GM18520 (cell line): Measurements from ENCODE around the gene ICOSLG.
A peak's percentile ranks its signal among the peaks of the same experiment; 100 is the strongest.
"Not testable (repeated sequence)": the region's sequence is repeated elsewhere in the genome, so short reads cannot be mapped to it uniquely, and the experiment has no call there.

Experiments used
- ATAC-seq: cut with Tn5 transposase; IDR thresholded peaks from one replicate; pipeline ENCODE4 v1.9.1; 2021; ENCODE audit not compliant: unreplicated experiment

The ICOSLG gene

DNA sequence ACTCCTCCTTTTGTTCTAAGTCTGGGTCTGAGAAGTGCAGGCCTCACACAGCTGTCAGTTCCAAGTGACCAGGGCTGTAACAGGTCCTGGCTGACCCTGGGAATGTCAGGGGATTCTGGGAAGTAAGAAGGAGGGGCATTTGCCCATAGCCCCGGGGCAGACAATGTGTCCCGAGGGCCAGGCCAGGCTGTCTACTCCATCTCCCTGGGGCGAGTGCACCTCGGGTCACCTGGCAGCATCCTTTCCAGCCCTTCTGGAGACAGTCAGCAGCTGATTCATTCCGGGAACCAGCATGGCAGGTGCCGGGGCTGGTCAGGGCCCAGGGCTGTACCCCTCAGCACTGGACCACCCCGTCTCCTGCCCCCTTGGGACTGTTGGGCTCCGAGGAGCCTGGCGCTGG lies 13.1 kb downstream of the ICOSLG start:
- not testable (repeated sequence) for ATAC-seq

DNA sequence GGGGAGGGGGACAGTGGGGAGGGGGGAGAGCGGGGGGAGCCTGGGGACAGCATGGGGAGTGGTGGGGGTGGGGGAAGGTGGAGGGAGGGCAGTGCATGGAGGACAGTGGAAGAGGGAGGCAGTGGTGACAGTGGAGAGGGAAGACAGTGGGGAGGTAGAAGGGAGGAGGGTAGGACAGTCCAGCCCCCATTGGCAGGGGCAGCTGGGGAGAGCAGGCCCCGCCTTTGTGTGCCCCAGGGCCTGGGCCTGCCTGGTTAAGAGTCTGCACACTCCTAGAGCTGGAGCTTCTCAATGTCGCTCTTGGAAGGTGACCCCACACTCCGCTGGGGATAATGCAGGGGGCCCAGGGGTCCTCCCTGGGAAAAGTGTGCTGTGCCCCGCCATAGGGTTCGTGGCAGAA lies 15.1 kb downstream of the ICOSLG start:
- not testable (repeated sequence) for ATAC-seq

DNA sequence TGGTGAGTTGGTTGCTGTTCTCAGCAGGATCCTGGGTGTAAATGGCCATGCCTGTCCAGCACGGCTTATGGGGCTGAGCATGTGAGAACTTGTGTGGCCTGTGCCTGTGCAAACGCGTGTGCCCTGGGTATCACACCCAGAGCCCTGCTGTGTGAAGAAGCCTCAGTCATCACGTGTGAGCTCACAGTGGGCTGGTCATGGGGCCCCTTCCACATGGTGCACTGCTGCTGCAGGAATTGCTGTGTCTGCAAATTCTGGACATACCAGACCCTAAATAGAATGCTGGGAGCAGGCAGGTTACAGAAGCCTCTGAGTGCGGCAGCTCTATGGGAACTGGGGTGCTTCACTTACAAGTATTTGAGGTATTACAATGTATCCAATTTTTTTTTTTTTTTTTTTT lies 17.4 kb downstream of the ICOSLG start:
- not testable (repeated sequence) for ATAC-seq

DNA sequence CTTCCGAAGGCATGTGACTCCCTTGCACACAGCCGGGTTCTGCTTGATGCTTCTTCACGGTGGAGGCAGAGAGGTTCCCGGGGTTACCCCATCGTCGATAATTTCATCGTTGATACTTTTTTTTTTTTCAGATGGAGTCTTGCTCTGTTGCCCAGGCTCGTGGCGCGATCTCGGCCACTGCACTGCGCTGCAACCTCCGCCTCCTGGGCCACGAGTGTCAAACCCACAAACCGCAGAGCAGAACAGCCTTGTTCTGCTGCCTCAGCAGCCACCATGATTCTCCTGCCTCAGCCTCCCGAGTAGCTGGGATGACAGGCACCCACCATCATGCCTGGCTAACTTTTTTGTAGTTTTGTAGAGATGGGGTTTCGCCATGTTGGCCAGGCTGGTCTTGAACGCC lies 20.1 kb downstream of the ICOSLG start:
- not testable (repeated sequence) for ATAC-seq

DNA sequence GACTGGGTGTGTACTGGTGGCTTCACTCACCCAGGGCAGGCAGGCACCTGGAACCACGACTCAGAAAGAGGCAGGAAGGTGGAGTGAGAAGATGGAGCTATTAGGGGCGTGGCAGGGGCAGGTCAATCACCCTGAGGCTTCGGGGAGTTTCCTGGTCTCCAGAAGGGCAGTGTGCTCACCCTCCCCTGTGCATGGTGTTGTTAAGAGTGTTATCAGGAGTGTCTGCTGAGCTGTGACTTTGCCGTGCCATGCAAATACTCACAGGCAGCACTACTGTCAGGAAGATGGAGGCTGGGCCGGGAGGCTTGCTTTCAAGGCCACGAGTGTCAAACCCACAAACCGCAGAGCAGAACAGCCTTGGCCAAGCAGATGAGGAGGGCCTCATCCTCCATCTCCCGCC lies 22.3 kb downstream of the ICOSLG start:
- ATAC-seq: not testable (repeated sequence)

DNA sequence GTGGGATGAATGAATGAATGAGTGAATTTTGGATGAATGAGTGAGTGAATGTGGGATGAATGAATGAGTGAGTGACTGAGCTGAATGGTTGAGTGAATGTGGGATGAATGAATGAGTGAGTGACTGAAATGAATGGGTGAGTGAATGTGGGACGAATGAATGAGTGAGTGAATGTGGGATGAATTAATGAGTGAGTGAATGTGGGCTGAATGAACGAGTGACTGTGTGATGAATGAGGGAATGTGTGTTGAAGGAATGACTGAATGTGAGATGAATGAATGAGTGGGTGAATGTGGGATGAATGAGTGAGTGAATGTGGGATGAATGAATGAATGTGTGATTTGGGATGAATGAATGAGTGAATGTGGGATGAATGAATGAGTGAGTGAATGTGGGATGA lies 28.8 kb downstream of the ICOSLG start:
- not testable (repeated sequence) for ATAC-seq

DNA sequence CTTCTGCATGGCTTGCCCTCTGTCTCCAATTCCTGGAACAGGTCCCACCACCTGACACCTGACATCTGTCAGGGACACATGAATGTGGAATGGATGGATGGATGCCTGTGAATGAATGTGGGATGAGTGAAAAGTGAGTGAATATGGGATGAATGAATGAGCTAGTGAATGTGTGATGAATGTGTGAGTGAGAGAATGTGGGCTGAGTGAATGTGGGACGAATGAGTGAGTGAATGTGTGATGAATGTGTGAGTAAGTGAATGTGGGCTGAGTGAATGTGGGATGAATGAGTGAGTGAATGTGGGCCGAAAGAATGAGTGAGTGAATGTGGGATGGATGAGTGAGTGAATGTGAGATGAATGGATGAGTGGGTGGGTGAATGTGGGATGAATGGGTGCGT lies 29.2 kb downstream of the ICOSLG start:
- not testable (repeated sequence) for ATAC-seq

DNA sequence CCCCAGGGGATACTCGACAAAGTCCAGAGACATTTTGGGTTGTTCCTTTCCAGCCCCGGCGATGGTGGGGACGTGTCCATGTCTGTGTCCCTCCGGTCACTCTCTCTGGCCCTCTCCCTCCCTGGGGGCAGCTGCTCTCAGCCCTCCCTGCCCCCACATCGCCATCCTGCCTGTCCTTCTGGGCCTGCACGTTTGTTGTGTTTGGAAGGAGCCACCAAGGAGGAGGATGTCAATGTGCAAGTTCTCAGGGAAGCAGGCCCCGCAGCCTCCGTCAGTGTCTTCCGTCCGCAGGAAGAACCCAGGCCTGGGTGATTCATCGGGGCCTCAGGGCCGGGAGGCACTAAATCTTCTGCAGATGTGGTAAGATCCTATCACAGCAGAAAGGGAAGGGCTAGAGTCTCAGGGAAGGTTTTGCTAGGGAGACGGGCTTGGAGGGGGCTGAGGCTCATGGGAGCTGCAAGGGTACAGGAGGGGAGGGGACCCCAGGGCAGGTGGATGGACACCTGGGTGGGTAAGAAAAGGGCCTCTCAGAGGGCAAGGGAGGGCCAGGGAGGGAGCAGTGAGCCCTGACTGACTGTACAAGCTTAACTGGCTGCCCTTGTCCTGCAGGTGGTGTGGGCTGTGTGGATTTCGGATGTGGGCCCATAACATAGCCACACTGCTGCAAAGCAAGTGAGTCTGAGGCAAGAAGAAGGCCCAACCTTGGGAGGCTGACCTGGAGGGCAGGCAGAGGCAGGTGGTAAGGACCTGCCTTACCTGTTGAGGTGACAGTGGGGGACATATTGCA lies 32.7 kb downstream of the ICOSLG start:
- ATAC-seq: not testable (repeated sequence)

DNA sequence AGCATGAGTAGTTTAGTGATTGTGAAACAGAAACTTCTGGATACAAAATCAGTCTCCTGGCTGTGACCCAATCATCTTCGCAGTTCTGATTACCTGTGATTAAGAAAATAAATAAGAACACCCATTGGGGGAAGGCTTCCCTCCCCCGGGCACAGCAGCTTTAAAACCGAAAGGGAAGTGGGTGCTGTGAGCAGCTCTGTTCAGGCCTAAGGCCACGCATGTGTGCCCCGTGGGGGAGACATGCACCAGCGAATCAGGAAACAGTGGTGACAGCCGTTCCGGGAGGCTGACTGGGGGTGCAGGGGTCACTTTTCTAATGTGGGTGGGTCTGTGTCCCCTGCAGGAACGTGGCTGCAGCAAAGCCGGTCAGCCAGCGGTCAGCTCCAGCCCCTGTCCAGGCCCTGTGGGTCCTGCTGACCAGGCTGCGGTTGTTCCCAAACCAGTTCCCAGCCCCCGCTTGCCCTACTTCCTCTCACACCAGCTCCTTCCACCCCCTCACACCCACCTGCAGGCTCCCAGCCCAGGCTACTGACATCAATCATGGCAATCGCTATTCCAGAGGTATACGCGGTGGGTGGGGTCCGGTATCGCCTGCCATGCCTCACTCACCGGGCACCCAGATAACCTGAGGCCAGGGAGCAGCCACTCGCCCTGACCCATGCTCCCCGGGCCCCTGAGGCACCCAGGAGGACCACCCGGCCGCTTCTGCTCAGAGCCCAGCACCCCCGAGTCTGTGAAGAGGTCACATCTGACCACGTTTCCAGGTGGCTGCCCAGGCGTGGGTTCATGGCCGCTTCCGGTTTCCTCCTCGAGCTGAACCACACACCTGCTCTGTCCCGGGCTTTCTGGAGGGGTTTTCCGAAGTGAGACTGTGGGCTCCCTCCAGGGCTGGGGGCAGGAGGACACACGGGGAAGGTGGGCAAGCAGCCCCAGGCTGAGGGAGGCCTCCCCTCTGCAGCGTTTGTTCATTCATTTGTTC lies 33.8 kb downstream of the ICOSLG start:
- ATAC-seq: peak; percentile 65

DNA sequence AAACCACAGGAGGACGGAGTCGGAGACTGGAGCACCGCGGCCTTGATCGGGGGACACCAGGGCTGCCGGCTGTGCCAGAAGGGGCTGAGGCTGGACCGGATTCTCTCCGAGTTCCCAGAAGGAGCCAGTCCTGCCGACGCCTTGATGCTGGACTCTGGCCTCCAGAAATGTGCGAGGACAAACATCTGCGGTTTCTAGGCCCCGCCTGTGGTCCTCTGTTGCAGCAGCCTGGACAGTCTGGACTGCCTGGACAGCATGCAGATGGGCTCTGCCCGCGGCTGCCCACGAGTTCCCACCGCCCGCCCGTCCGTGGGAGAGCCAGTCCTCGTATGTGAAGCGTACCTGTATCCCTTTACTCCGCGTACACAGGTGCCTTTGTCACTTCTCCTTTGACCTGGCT lies 34.6 kb downstream of the ICOSLG start:
- not testable (repeated sequence) for ATAC-seq

DNA sequence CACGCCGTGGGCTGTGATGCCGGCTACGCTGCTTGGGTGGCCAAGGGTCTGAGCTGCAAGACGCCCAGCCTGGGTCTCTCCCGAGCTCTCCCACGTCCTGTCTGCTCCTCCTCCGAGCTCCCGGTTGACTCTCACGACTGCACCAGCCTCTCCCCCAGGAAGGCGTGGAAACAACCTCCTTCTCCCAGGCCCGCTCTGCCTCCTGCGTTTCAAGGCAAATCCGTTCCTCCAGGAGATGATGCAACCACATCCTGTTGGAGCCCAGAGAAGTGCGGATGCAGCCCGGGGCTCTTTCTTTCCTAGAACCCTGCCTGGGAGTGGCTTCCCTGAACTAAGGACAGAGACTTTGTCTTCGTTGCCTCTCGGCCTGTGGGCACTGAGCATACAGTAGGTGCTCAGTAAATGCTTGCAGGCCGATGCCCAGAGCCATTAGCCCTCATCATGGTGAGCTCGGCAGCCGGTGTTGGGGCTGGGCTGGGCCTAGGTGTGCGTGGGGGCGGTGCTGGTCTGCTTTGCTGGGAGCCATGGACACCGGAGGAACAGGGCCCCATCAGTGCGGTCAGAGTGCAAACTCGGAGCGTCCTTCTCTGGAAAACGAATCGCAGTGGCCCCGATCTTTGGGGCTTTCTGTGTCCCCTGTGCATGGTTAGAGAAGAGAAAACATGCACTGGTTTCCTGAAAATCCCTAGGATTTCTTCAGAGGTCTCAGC lies 38.0 kb downstream of the ICOSLG start:
- ATAC-seq: not testable (repeated sequence)

DNA sequence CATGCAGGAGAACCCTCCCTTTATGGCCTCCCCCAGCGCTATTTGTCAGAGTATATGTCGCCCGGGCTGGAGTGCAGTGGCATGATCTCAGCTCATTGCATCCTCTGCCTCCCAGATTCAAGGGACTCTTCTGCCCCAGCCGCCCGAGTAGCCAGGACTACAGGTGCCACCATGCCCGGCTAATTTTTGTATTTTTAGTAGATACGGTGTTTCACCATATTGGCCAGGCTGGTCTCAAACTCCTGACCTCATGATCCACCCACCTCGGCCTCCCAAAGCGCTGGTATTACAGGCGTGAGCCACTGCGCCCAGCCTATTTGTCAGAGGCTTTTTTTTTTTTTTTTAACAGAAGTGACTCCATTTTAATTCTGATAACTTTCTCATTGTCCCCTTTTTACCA lies 40.7 kb downstream of the ICOSLG start:
- ATAC-seq: not testable (repeated sequence)

DNA sequence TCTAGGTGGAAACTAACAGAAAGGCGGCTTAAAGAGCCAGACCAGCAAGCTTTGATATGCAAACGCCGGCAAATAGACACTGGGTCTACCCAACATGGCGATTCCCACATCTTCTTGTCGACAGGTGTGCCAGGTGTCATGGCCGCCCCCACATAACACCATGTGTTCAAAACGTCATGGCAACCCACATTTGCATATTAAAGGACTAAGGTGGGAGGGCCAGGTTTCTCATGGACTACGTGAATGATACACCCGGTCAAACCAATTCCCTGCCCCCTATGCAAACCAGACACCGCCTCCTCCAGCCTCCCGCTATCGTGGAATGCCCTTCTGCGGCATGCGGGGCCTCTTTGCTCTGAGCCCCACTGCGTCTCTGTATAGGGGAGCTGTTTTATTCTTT lies 41.3 kb downstream of the ICOSLG start:
- no peak for ATAC-seq

DNA sequence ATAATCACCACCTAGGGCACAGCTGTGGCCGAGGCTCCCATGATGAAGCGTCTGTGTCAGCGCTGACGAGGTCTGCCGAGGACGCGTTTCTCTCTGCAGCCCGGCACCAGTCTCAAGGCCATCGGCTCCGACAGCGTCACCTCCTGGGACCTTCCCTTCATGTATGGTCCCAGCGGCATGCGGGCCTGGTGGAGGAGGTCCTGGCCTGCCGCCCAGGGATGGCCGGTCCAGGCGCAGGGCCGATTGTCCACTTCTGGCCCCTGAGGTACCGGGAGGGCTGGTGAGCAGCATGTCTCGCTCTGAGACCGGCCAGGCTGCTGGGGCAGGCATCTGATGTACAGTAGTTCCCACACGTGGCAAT lies 43.6 kb downstream of the ICOSLG start:
- not testable (repeated sequence) for ATAC-seq

DNA sequence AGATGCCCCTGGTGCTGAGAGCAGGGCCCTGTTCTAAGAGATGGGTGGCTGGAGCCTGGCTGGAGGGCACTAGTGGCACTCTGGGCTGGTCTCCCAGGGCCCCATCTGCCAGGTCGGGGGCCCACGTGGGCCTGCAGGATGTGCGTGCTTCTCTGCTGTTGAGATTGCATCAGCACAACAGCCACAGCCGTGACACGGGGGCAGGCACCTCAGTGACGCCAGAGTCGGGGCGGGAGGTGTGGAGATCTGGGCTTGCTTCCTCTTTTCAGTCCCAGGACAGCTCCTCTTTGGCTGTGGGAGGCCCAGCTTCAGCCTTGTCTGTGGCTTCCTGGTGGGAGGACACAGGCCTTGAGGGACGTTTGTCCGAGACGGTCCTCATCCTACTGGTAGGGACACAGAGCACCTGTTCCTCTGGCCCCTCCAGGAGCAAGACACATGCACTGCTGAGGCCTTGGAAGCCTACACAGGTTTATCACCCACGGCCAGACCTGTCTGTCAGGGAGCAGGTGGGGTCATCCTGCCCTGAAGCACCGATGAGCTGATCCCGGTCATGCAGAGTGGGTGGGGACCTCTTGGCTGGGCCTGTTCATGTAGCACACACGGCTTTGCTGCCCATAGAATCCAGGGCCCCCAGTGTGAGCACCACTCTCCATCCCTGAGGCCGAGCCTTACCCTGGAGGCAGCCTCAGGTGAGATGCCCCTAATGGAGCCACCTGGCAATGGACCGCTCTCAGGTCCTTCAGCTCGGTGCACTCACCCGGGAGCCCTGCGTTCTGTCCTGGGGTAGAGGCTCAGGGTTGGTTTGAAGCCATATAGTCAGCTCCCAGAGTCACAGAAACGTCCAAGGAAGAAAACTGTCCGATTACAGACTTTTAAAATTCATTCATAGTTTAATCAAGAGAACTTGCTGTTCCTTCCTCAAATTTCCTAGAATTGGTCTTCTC lies 44.3 kb downstream of the ICOSLG start:
- ATAC-seq: not testable (repeated sequence)

DNA sequence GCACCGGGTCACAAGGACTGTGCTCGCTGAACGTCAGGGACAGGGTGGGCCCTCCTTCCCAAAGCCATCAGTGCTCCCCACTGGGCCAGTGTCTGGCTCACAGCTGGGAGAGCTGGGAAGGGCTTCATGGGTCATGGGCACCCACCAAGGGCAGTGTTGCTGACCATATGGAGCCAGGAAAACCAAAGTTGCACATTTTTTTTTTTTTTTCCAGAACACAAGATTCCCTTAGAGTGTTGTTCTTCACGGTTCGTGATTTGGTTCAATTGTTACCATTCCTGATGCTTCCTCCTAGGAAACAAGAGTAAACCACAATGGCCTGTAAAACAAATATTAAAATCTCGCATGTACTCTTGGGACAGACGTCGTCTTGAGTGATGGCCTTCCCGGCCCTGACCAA lies 45.9 kb downstream of the ICOSLG start:
- ATAC-seq: not testable (repeated sequence)

DNA sequence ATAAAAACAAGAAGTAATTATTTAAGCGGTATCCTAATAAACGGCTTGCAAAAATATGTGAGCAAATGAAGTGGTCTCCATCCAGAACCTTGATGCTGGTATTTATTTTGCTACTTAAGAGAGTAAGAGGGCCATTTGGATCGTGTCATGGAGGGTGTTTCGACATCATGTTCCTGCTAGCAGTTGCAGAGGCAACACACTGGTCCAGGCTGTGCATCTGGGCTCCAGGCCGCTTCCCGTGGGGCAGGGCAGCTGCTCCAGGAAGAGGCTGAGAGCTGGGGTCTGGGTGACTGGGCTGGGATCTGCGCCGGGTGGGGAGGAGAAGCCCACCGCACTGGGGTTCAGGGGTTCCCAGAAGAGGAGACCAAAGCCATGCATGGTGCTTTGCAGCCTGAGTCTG lies 46.3 kb downstream of the ICOSLG start:
- not testable (repeated sequence) for ATAC-seq

DNA sequence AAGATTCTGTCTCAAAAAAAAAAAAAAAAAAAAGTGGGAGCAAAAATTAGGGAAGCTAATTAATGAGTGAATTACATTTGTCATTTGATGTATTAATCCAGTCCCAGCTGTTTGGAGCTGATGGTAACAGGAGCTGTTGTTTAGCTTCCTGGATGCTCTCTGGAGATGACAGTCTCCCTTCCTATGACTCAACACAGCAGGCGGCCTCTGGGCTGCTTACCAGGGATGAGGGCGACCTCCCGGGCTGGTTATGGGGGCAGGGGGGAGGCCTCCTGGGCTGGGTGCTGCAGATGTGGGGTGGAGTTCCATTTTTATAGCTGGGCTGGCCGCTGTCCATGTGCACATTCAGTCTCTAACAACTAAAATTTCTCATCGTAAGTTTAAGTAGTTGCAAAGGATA lies 47.6 kb downstream of the ICOSLG start:
- ATAC-seq: not testable (repeated sequence)

DNA sequence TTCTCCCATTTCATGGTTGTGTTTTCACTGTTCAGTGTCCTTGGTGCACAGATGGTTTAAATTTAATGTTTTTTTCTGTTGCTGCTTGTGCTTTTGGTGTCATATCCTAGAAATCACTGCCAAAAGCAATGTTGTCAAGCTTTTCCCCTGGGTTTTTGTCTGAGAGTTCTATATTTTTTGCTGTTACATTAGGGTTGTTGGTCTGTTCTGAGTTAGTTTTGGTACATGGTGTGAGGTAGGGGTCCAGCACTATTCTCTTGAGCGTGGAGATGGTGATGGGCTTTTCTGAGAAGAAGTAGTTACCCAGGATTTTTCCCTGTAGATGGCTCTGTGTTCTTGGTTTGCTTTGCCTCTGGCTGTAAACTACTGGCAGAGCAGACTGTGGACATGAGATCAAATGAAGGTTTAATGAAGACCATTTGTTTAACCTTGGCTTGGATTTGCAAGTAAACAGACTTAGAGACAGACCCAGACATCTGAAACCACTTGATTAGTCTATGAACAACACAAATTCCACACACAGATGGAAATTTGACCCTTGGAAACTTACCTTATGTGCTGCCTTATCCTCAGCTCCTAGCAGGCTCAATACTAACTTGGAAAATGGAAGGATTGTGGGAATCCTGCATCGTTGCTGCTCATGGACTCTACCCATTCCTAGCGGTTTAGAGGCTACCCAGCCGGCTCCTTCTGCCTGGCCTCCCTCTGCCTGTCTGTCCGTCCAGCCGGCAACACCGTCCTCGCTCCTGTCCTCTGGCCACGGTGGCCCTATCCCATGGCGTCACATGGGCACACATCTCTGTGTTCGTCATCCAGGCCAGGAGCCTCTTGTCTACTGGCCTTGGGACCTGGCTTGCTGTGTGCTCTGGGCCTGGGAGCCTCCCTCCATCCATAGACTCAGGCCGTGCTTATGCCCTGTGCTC lies 50.1 kb downstream of the ICOSLG start:
- ATAC-seq: not testable (repeated sequence)
